NCI-H1417 treated with DMSO at 0.1 percent for 48 hours (cell line): Measurements from ENCODE around the gene ADD1.

Experiments
- DNase-seq: peaks from one replicate; lab custom pipeline; 2025; lab: John Stamatoyannopoulos, UW

ADD1 gene

GRCh38 chr4:2820216-2820982, 23.2 kb upstream of the ADD1 start:
- no peak for DNase-seq

- no peak for DNase-seq
Observed at GRCh38 chr4:2822461-2823300, 21.0 kb upstream of the ADD1 start.

- DNase-seq: no peak
Observed at GRCh38 chr4:2823301-2823670, 20.4 kb upstream of the ADD1 start.

GRCh38 chr4:2823671-2824328, 19.8 kb upstream of the ADD1 start:
- DNase-seq: no peak

GRCh38 chr4:2824329-2824835, 19.3 kb upstream of the ADD1 start:
- no peak for DNase-seq

- no peak for DNase-seq
Observed at GRCh38 chr4:2824836-2825381, 18.7 kb upstream of the ADD1 start.

GRCh38 chr4:2825740-2826139, 17.9 kb upstream of the ADD1 start:
- no peak for DNase-seq

- DNase-seq: no peak
Observed at GRCh38 chr4:2827071-2827873, 16.4 kb upstream of the ADD1 start.

GRCh38 chr4:2827874-2828751, 15.5 kb upstream of the ADD1 start:
- DNase-seq: no peak

- DNase-seq: no peak
Observed at GRCh38 chr4:2828758-2829181, 14.9 kb upstream of the ADD1 start.

- DNase-seq: no peak
Observed at GRCh38 chr4:2829321-2829932, 14.2 kb upstream of the ADD1 start.

- no peak for DNase-seq
Observed at GRCh38 chr4:2829933-2830451, 13.7 kb upstream of the ADD1 start.

- DNase-seq: no peak
Observed at GRCh38 chr4:2830632-2831610, 12.7 kb upstream of the ADD1 start.

- DNase-seq: no peak
Observed at GRCh38 chr4:2831611-2832308, 11.9 kb upstream of the ADD1 start.

- no peak for DNase-seq
Observed at GRCh38 chr4:2832309-2832980, 11.2 kb upstream of the ADD1 start.

- DNase-seq: no peak
Observed at GRCh38 chr4:2832981-2833670, 10.5 kb upstream of the ADD1 start.

GRCh38 chr4:2833671-2834000, 10.0 kb upstream of the ADD1 start:
- no peak for DNase-seq
